Ovary (tissue), 9 donors: ENCODE results near the gene MYO1H. TPM values are rescaled to one million over a fixed set of nuclear protein-coding genes. Genes with fewer than 3 reads are reported as not detected.

Experiments
- DNase-seq, 5 donors: peaks; one replicate each; pipeline ENCODE4 v3.0.0-alpha.2; 2019 to 2020
- H3K27ac ChIP-seq, 2 donors: fragments of 200-600 bp; one replicate each; pipeline versions ENCODE4 v1.5.1 to v1.8.0; 2019 to 2022
- H3K27me3 ChIP-seq: fragments of 200-600 bp; one replicate; pipeline ENCODE4 v1.8.0; 2022
- H3K36me3 ChIP-seq: fragments of 200-600 bp; sonication (generic); one replicate; pipeline ENCODE4 v1.5.1; 2019
- H3K4me1 ChIP-seq: one replicate; pipeline ENCODE4 v1.8.1; 2013; ENCODE audit warnings: mild to moderate bottlenecking, moderate library complexity; ENCODE audit not compliant: insufficient read depth
- H3K4me3 ChIP-seq: fragments of 200-600 bp; sonication (generic); one replicate; pipeline ENCODE4 v1.5.1; 2017
- H3K9me3 ChIP-seq, 2 donors: fragments of 200-600 bp in 1 of 2; sonication (generic) in 1 of 2; one replicate each; pipeline versions ENCODE4 v1.5.1 to v1.8.1; 2013 to 2019; ENCODE audit warnings: mild to moderate bottlenecking in 1 of 2, moderate library complexity in 1 of 2
- EP300 ChIP-seq: sonication (generic); formaldehyde crosslinking; IDR thresholded peaks from one replicate; pipeline ENCODE4 v1.6.1; 2017; ENCODE audit warnings: antibody characterized with exemption
- POLR2A ChIP-seq: fragments of 450-650 bp; IDR thresholded peaks from one replicate; pipeline ENCODE4 v1.6.1; 2017; ENCODE audit warnings: antibody characterized with exemption, mild to moderate bottlenecking, moderate library complexity
- WGBS, 3 donors: extraction: QIAGEN DNeasy Blood & Tissue Kit in 1 of 3; methylation state at CpG; one replicate each; pipeline versions ENCODE4 v1.1.5 to v1.1.7; 2013 to 2017; 5-methylcytosine and 5-hydroxymethylcytosine counted together
- intact Hi-C, 4 donors: fragments of 100-400 bp; cut with DNase I; formaldehyde crosslinking; loops; one replicate each; pipeline versions ENCODE4 v1.11.0 to v1.15.1; 2022 to 2023
- polyA plus RNA-seq, 2 donors: library from polyadenylated mRNA; stranded (reverse); fragments of 200-250 nt in 1 of 2; fragments of 350-450 nt in 1 of 2; fragmentation: Illumina TruSeq in 1 of 2; extraction: RNeasy Lipid Tissue Mini Kit (QIAGEN cat#74804) in 1 of 2; gene quantifications; one replicate each; pipeline ENCODE4 v1.2.3, GENCODE V29; 2013 to 2014
- total RNA-seq, 7 donors: library from RNA; depleted of rRNA in 2 of 7; stranded (reverse); fragments of >200 nt in 2 of 7; fragmentation: NEBNext Ultra II Directional in 3 of 7; extraction: Animal tissue kit (Norgen Biotek cat#: 25700) in 3 of 7; gene quantifications; one replicate each; pipeline versions ENCODE4 v1.1.0 to v1.2.4, GENCODE V29; 2016 to 2023
- TF ChIP-seq, protein P1 (sequence below), 3 donors: fragments of 450-650 bp in 2 of 3; fragments of 200-600 bp in 1 of 3; IDR thresholded peaks; one replicate each; pipeline versions ENCODE4 v1.5.1 to v1.8.0; 2016 to 2022; ENCODE audit warnings: antibody characterized with exemption in 3 of 3, mild to moderate bottlenecking in 1 of 3
- donor health status: DM: no; HTN: no; CAD: no; lungs with moderate emphysema.
- donor health status: DM: no; HTN: no; CAD: no.
- donor health status: Bipolar disorder and iron deficiency.
- donor health status: DM: yes; HTN: yes; CAD: no.
- donor health status: DM: no; HTN: no; CAD: no.
- donor health status: DM: yes; HTN: yes; CAD: no.

The MYO1H gene
- total and polyA plus RNA-seq, 9 donors = 0.12 to 0.34 (median 0.12) TPM; not detected in 6

DNA sequence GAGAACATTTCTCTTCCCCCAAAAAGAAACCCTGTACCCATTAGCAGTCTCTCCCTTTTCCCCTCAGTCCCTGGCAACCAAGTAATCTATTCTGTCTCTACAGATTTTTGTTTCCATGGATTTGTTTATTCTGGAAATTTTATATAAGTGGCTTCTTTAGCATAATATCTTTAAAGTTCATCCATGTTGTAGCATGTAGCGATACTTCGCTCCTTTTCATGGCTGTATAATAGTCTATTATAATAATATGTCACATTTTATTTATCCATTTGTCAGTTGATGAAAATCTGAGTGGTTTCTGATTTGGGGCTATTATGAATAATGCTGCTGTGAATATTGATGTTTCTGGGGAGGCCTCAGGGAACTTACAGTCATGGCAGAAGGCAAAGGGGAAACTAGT, 12.8 kb upstream of the MYO1H start:
- Histone ChIP-seq H3K4me3 (no peak overlapping the region), H3K36me3 (no peaks in the 10 kb centered on the region), H3K27me3 (no peaks in the 10 kb centered on the region), H3K9me3 (no peaks in the 10 kb centered on the region), H3K4me1 (peaks cover 4% of the 10 kb centered on the region), H3K27ac (no peak overlapping the region)
- intact Hi-C loops = no loop called here
- WGBS, 3 donors = 97 to 98% (median 97%) methylated on average over 2 of the region's 2 CpGs
- no peak for TF ChIP-seq POLR2A
- TF ChIP-seq EP300 = no peak
- TF ChIP-seq, protein P1, sequence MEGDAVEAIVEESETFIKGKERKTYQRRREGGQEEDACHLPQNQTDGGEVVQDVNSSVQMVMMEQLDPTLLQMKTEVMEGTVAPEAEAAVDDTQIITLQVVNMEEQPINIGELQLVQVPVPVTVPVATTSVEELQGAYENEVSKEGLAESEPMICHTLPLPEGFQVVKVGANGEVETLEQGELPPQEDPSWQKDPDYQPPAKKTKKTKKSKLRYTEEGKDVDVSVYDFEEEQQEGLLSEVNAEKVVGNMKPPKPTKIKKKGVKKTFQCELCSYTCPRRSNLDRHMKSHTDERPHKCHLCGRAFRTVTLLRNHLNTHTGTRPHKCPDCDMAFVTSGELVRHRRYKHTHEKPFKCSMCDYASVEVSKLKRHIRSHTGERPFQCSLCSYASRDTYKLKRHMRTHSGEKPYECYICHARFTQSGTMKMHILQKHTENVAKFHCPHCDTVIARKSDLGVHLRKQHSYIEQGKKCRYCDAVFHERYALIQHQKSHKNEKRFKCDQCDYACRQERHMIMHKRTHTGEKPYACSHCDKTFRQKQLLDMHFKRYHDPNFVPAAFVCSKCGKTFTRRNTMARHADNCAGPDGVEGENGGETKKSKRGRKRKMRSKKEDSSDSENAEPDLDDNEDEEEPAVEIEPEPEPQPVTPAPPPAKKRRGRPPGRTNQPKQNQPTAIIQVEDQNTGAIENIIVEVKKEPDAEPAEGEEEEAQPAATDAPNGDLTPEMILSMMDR (IDR thresholded peaks at IDR 0.05) = no peak
- no peak for DNase-seq

DNA sequence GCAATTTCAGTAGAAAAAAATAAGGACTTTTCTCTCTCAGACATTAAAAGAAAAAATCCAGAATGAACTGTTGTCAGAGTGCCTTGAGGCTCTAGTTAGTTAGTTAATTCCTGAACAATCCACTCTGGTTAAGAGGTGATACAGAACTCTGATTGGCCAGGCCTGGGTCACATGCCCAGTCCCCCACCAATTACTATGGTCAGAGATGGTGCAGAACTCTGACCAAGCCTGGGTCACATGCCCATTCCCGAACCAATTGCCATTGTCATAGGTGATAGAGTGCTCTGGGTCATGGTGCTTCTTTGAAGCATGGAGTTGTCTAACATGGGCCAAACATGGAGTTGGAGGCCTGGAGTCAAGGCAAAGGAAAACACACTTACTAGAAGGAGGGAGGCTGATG, 11.1 kb upstream of the MYO1H start:
- no peaks in the 10 kb centered on the region for H3K9me3 ChIP-seq
- no peaks in the 10 kb centered on the region for H3K4me1 ChIP-seq
- no peak overlapping the region for H3K4me3 ChIP-seq
- H3K27me3 ChIP-seq = no peaks in the 10 kb centered on the region
- DNase-seq = no peak
- intact Hi-C loops = no loop called here
- no peaks in the 10 kb centered on the region for H3K36me3 ChIP-seq
- WGBS, 3 donors = 85 to 96% (median 94%) methylated on average over 1 of the region's 1 CpG
- H3K27ac ChIP-seq = no peak overlapping the region
- no peak for TF ChIP-seq EP300

DNA sequence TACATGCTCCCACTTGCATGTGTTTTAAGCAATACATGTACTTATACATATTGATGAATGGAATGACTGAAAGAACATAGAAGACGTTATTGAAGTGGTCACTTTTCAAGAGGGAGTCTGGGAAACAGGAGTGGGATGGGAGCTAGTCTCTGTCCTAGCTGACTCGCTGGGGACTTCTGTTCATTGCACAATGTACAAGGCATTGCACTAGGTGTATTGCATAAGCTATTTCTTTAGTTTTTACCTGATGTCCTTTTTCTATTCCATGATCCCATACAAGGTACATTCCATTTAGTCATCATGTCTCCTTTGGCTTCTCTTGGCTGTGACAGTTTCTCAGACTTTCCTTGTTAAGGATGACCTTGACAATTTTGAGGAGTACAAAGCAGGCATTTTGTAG, 4.0 kb upstream of the MYO1H start:
- DNase-seq = no peak
- no peaks in the 10 kb centered on the region for H3K27me3 ChIP-seq
- H3K27ac ChIP-seq = no peak overlapping the region
- no peak overlapping the region for H3K4me3 ChIP-seq
- no peaks in the 10 kb centered on the region for H3K36me3 ChIP-seq
- H3K9me3 ChIP-seq = no peaks in the 10 kb centered on the region
- TF ChIP-seq, protein P1 (IDR thresholded peaks at IDR 0.05) = no peak
- TF ChIP-seq EP300 (no peak), POLR2A (no peak)
- intact Hi-C loops = no loop called here
- WGBS, 3 donors = 45 to 79% (median 68%) methylated on average over 2 of the region's 2 CpGs
- H3K4me1 ChIP-seq = no peaks in the 10 kb centered on the region

DNA sequence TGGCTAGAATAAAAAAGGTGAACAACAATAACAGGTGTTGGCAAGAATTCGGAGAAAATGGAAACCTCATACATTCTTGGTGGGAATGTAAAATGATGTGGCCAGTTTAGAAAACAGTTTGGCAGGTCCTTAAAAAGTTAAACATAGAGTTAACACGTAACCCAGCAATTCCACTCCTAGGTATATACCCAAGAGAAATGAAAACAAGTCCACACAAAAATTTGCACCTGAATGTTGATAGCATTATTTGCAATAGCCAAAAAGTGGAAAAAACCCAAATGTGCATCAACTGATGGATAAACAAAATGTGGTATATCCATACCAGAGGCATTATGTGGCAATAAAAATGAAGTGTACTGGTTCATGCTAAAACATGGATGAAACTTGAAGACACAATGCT, 2.3 kb upstream of the MYO1H start:
- intact Hi-C loops = no loop called here
- H3K36me3 ChIP-seq = no peaks in the 10 kb centered on the region
- no peaks in the 10 kb centered on the region for H3K27me3 ChIP-seq
- H3K4me3 ChIP-seq = no peak overlapping the region
- no peak for DNase-seq
- 87 to 88% (median 88%) methylated on average over 2 of the region's 2 CpGs for WGBS, 3 donors
- TF ChIP-seq POLR2A (no peak), EP300 (no peak)
- TF ChIP-seq, protein P1 (IDR thresholded peaks at IDR 0.05) = no peak
- H3K4me1 ChIP-seq = no peaks in the 10 kb centered on the region
- no peaks in the 10 kb centered on the region for H3K9me3 ChIP-seq
- no peak overlapping the region for H3K27ac ChIP-seq

DNA sequence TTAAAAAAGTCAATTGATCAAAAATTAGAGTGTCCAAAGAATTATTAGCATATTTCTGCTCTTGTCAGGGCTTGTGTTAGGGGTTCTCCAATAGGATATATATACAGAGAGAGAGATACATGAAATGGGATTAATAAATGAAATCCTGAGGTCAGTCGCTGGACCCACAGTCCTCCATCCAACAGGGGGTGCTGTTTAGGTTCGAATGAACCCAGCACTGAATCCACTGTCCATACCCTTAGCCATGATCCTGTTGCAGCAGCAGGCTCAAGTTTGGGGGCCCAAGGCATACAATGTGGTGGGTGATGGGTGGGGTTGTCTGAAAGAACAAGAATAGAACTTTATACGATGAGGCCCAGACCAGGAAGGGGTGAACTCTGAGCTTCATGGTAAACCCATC, 780 bp upstream of the MYO1H start:
- intact Hi-C loops = no loop called here
- no peak for DNase-seq
- no peaks in the 10 kb centered on the region for H3K36me3 ChIP-seq
- no peaks in the 10 kb centered on the region for H3K4me1 ChIP-seq
- TF ChIP-seq POLR2A (no peak), EP300 (no peak)
- TF ChIP-seq, protein P1 (IDR thresholded peaks at IDR 0.05) = no peak
- no peaks in the 10 kb centered on the region for H3K9me3 ChIP-seq
- H3K4me3 ChIP-seq = no peak overlapping the region
- WGBS, 3 donors = 83 to 90% (median 89%) methylated on average over 3 of the region's 3 CpGs
- no peak overlapping the region for H3K27ac ChIP-seq
- no peaks in the 10 kb centered on the region for H3K27me3 ChIP-seq
